ENCODE results near the gene TMC5. TPM values are rescaled to one million over a fixed set of nuclear protein-coding genes. Genes with fewer than 3 reads are reported as not detected.

Gene TMC5
- total and polyA plus RNA-seq, 2 of the 4 experiments (the other 2 are of a cell fraction) = not detected

- dilution Hi-C loops (cut with HindIII; ENCODE audit: low sequenced_read_pairs, unreplicated experiment) = no loop called here
- Histone ChIP-seq H3K18ac (ENCODE audit: low read depth, low read length) (no peak overlapping the region), H3K27ac (ENCODE audit: insufficient read depth, low read length) (no peak overlapping the region), H2AK9ac (replicated peaks; ENCODE audit: low read depth, low read length, poor library complexity) (no peak overlapping the region), H3K36me3 (ENCODE audit: control insufficient read depth, insufficient read depth, low read length) (no peaks in the 10 kb centered on the region), H3K9ac (ENCODE audit: low read depth, low read length) (no peak overlapping the region), H3K56ac (ENCODE audit: extremely low read depth, insufficient read depth, low read length) (no peak overlapping the region), H3K4me2 (ENCODE audit: low read depth, low read length) (no peak overlapping the region), H4K8ac (ENCODE audit: low read depth in 2 of 2, low read length in 2 of 2) (no peak overlapping the region), H3K4me1 (ENCODE audit: control insufficient read depth, insufficient read depth, low read length) (no peaks in the 10 kb centered on the region), H3K14ac (replicated peaks; ENCODE audit: low read depth, low read length) (no peak overlapping the region), H3K27me3 (ENCODE audit: control insufficient read depth, insufficient read depth, low read length) (no peaks in the 10 kb centered on the region), H4K5ac (ENCODE audit: low read depth, low read length) (no peak overlapping the region), H3K79me1 (ENCODE audit: low read depth in 1 of 2, low read length in 2 of 2) (no peaks in the 10 kb centered on the region), H2AK5ac (ENCODE audit: low read depth, low read length) (no peak overlapping the region), H3K4me3 (ENCODE audit: insufficient read depth, low read depth, low read length) (no peak overlapping the region), H2BK15ac (ENCODE audit: low read depth, low read length) (no peak overlapping the region), H2BK20ac (ENCODE audit: low read depth, low read length) (no peak overlapping the region), H2BK120ac (ENCODE audit: low read depth, low read length) (no peak overlapping the region), H4K91ac (ENCODE audit: insufficient read depth, low read depth, low read length) (no peak overlapping the region), H2BK5ac (ENCODE audit: low read depth, low read length, poor library complexity, severe bottlenecking) (no peak overlapping the region), H4K20me1 (ENCODE audit: insufficient read depth, low read length) (no peaks in the 10 kb centered on the region), H3K4ac (ENCODE audit: low read depth, low read length) (no peak overlapping the region), H3K9me1 (ENCODE audit: insufficient read depth, low read length) (no peaks in the 10 kb centered on the region), H3K9me3 (ENCODE audit: control insufficient read depth, insufficient read depth, low read length) (0 out of 2 replicates have a peak, but pooled peaks cover 2% of the 10 kb centered on the region), H3K23ac (ENCODE audit: low read depth, low read length) (no peak overlapping the region), H2AFZ (replicated peaks; ENCODE audit: low read length, poor library complexity) (no peak overlapping the region)
- intact Hi-C loops (cut with micrococcal nuclease) = no loop called here
- in situ Hi-C loops (cut with MboI; ENCODE audit: low sequenced_read_pairs) = no loop called here
- TF ChIP-seq POLR2A (IDR thresholded peaks at IDR 0.05; ENCODE audit: low read depth, low read length) (no peak), CHD1 (IDR thresholded peaks at IDR 0.05; ENCODE audit: low read depth, low read length) (no peak), BHLHE40 (IDR thresholded peaks at IDR 0.05; ENCODE audit: low read depth, low read length) (no peak), SMC3 (IDR thresholded peaks at IDR 0.05; ENCODE audit: low read depth, low read length) (no peak), USF2 (IDR thresholded peaks at IDR 0.05; ENCODE audit: low read depth, low read length) (no peak), MAZ (IDR thresholded peaks at IDR 0.05; ENCODE audit: borderline replicate concordance, low read depth, low read length) (no peak), RCOR1 (IDR thresholded peaks at IDR 0.05; ENCODE audit: insufficient replicate concordance, low read length) (no peak), MXI1 (IDR thresholded peaks at IDR 0.05; ENCODE audit: borderline replicate concordance, low read depth, low read length) (no peak), ELK1 (IDR thresholded peaks at IDR 0.05; ENCODE audit: borderline replicate concordance, low read depth, low read length) (no peak), NFE2L2 (IDR thresholded peaks at IDR 0.05; ENCODE audit: low read depth, low read length) (no peak), MAFK (IDR thresholded peaks at IDR 0.05; ENCODE audit: low read depth, low read length) (no peak), CTCF (conservative IDR thresholded peaks at IDR 0.05; ENCODE audit: low read depth, low read length) (no peak), RFX5 (IDR thresholded peaks at IDR 0.05; ENCODE audit: low read depth, low read length) (no peak), RAD21 (IDR thresholded peaks at IDR 0.05; ENCODE audit: low read length) (no peak), FOS (IDR thresholded peaks at IDR 0.05; ENCODE audit: low read depth, low read length) (no peak), CEBPB (IDR thresholded peaks at IDR 0.05; ENCODE audit: low read depth, low read length) (no peak)
- ChIA-PET POLR2A (ENCODE audit: unreplicated experiment) (no interaction called here), CTCF (no interaction called here)
- no TSS peak for BruUV-seq (replicated peaks)
- 70% methylated on average over 1 of the region's 3 CpGs; no CpG with 5 or more reads in 1 of the 2 experiments for WGBS, 2 experiments (ENCODE audit: extremely low coverage in 2 of 2, insufficient read length in 1 of 2)
- DNase-seq = no peak
- ATAC-seq (ENCODE audit: low read depth) = no peak
Measured at GRCh38 chr16:19450186-19450585, 32.5 kb downstream of the TMC5 start.

Data from IMR-90 (cell line).